D721Med (cell line): ENCODE data around the gene TOP3B.

Experiments used
- DNase-seq: peaks from one replicate; pipeline ENCODE4 v3.0.0; 2011; ENCODE audit warnings: low spot score; ENCODE audit not compliant: insufficient read length
- FAIRE-seq: peaks from 2 replicates; lab custom pipeline; 2011; peaks lifted over from hg19 to GRCh38; lab: Jason Lieb, UNC
- TF ChIP-seq, protein P1 (sequence below): IDR thresholded peaks from 2 replicates; pipeline ENCODE4 v1.5.1; 2012; ENCODE audit warnings: mild to moderate bottlenecking, control low read depth; ENCODE audit not compliant: insufficient read depth; ENCODE audit errors: missing control alignments

Gene TOP3B

DNA sequence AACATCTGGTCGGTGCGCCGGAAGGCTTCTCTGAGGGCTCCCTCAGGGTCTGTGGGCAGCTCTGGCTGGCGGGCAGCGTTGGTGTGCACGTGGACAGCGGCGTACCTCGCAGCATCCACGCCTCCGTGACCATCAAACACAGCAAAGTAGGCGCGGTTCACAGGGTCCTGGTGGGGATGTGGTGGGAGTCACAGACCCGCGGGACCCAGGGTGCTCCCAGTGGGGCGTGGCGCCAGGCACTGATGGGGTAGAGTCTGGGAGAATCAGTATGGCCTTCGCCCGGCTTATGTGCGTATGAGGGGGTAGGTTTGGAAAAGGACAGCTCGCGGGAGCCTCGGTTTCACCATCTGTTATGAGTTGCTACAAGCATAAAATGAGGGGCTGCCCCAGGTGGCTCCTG is 49.2 kb downstream of the TOP3B start:
- TF ChIP-seq, protein P1, sequence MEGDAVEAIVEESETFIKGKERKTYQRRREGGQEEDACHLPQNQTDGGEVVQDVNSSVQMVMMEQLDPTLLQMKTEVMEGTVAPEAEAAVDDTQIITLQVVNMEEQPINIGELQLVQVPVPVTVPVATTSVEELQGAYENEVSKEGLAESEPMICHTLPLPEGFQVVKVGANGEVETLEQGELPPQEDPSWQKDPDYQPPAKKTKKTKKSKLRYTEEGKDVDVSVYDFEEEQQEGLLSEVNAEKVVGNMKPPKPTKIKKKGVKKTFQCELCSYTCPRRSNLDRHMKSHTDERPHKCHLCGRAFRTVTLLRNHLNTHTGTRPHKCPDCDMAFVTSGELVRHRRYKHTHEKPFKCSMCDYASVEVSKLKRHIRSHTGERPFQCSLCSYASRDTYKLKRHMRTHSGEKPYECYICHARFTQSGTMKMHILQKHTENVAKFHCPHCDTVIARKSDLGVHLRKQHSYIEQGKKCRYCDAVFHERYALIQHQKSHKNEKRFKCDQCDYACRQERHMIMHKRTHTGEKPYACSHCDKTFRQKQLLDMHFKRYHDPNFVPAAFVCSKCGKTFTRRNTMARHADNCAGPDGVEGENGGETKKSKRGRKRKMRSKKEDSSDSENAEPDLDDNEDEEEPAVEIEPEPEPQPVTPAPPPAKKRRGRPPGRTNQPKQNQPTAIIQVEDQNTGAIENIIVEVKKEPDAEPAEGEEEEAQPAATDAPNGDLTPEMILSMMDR, result no peak
- FAIRE-seq (no peak), DNase-seq (no peak)

DNA sequence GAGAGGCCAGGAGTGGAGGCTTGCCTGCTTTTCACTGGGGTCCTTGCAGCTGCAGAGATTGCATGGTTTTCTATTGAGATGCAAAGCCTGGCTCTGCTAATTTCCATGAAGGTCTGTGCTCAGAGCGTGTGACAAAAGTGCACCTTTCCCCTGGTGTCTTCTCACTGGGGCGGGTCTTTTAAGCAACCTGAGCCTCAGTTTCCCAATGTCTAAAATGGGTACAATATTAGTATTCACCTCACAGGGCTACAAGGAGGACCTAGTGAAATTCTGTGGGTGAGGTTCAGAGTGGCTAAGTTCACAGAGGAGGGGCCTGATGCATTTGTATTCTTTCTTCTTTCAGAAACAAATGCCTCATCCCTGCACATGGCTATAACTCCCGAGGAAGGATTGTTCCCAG is 50.2 kb downstream of the TOP3B start:
- FAIRE-seq, result no peak
- no peak for DNase-seq
- TF ChIP-seq, protein P1, result no peak

DNA sequence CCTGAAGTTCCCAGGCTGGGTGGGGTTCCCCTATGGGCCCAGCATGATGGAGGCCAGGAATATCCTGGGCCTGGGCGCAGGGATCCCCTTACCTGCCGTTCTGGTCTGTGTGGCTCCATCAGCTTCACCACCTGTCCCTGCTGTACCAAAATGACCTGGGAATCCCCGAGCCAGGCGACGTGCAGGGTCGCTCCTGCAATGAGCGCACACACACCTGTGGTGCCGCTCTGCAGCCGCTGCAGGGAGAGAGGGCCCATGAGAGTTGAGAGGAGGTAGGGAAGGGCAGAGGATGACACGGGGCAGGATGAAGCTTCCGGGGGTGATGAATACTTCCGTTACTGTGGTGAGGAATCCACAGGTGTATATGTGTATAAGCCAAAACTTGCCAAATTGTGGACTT is 51.5 kb downstream of the TOP3B start:
- FAIRE-seq (no peak), DNase-seq (no peak)
- TF ChIP-seq, protein P1, result no peak

DNA sequence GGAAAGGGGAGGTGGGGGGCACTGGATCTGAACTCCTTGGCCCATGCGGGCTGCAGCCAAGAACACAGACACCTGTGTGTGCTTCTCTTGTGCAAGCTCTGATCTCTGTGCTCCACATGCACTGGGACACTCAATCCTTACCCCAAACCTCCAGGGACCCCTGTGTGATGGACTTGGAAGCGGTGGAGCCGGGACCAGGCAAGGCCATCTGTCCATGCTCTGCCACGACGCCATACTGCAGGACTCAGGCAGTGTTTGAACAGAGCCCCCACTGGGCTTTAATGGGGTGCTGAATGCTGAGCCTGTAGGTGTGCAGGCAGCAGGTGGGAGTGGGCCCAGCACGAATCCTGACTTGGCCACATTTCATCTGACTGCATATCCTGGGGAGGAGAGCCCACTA is 53.3 kb downstream of the TOP3B start:
- DNase-seq (no peak), FAIRE-seq (no peak)

DNA sequence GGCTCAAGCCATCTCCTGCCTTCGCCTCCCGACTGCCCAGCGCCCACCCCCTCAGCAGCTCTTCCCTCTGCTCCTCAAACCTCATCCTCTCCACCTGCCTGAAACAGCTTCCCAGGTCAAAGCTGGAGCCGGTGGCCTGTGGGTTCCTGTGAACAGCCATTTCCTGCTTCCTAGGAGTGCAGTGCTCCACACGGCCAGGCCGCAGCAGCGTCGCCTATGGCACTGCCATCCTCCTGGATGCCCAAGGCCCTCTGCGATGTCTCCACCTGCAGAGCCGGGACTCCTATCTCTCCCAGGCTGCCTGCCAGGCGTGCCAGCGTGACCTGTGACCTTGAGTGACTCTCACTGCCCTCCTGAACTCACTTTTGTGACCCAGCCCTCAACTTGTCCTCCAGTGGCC is 54.5 kb downstream of the TOP3B start:
- TF ChIP-seq, protein P1, result no peak
- DNase-seq (no peak), FAIRE-seq (no peak)

More for the DNA sequence above, 53.3 kb downstream of the TOP3B start:
- TF ChIP-seq, protein P1, result no peak

DNA sequence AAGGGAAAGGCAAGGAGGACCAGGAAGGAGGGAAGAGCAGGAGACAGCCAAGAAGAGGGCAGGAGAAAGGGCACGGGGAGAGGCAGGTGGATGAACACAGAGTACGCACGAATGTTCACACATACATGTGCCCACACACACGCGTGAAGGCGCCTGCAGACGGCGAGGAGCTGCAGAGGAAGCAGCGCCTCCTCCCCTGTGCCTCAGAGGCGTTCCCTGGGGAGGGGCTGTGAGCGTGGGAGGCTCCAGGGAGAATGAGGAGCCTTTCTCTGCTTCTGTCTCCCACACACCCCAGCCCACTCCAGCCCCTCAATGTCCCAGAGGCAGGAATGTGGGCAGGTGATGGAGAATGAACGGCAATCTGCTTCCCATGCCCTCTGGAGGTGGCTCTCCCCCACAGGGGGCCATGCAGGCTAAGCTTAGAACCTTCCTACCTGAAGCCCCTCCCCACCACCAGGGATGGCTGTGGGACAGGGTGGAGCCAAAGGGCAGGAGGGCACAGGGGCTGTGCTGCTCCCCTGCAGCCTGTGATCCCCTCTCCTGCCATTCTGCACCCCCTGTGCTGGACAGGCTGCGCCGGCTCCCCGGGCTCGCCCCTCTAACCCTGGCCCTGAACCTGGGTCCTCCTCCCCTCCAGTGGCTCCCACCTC is 55.3 kb downstream of the TOP3B start:
- no peak for DNase-seq
- no peak for FAIRE-seq
- TF ChIP-seq, protein P1, result no peak

DNA sequence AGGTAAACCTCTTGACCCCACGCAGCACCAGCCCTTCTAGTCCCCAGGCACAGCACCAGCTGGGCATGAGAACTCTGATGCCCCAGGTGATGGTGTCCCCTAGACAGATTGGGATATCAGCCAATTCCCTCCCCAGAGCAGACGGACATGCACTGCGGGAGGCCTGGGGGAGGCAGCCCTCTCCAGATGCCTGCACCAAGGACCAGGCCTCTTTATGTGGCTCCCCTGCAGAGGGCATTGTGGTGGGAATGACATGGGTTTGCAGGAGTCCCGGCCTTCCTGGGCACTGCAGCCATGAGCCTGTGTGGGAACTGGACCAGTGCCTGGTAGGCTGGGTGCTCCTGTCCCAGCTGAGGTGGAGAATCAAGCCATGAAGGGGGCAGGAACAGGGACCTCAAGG is 55.9 kb downstream of the TOP3B start:
- no peak for DNase-seq
- FAIRE-seq, result no peak

More for the DNA sequence above, 55.9 kb downstream of the TOP3B start:
- TF ChIP-seq, protein P1, result no peak
